Ascending aorta (tissue), 2 donors: ENCODE results near the gene WBP1L. TPM values are rescaled to one million over a fixed set of nuclear protein-coding genes. Genes with fewer than 3 reads are reported as not detected.

ENCODE experiments used
- DNase-seq, 2 donors: peaks; one replicate each; pipeline ENCODE4 v3.0.0-alpha.2; 2019; ENCODE audit warnings: low spot score in 2 of 2
- H3K27ac ChIP-seq, 2 donors: fragments of 200-600 bp; sonication (generic); one replicate each; pipeline ENCODE4 v1.5.1; 2016 to 2017; ENCODE audit warnings: mild to moderate bottlenecking in 1 of 2
- H3K27me3 ChIP-seq: fragments of 200-600 bp; sonication (generic); one replicate; pipeline ENCODE4 v1.5.1; 2017
- H3K36me3 ChIP-seq, 2 donors: fragments of 200-600 bp; sonication (generic); one replicate each; pipeline ENCODE4 v1.5.1; 2016
- H3K4me1 ChIP-seq, 2 donors: fragments of 200-600 bp; sonication (generic); one replicate each; pipeline ENCODE4 v1.5.1; 2016 to 2017; ENCODE audit warnings: mild to moderate bottlenecking in 1 of 2
- H3K4me3 ChIP-seq, 2 donors: fragments of 200-600 bp; sonication (generic); one replicate each; pipeline ENCODE4 v1.5.1; 2016 to 2017; ENCODE audit warnings: mild to moderate bottlenecking in 1 of 2
- H3K9me3 ChIP-seq, 2 donors: fragments of 200-600 bp; sonication (generic); one replicate each; pipeline ENCODE4 v1.5.1; 2016
- intact Hi-C: fragments of 100-400 bp; cut with DNase I; formaldehyde crosslinking; loops from one replicate; pipeline ENCODE4 v1.15.1; 2023
- total RNA-seq: library from RNA; depleted of rRNA; stranded (reverse); fragments of >200 nt; gene quantifications from one replicate; pipeline ENCODE4 v1.1.0, GENCODE V29; 2016
- TF ChIP-seq, protein P1 (sequence below), 3 experiments: fragments of 200-600 bp in 2 of 3; fragments of 450-650 bp in 1 of 3; sonication (generic) in 2 of 3; IDR thresholded peaks; one replicate each; pipeline ENCODE4 v1.5.1; 2016 to 2019; ENCODE audit warnings: antibody characterized with exemption in 3 of 3, mild to moderate bottlenecking in 1 of 3, moderate library complexity in 1 of 3

Gene WBP1L
- total RNA-seq, 1 donor from 2014 or later = 107 TPM

DNA sequence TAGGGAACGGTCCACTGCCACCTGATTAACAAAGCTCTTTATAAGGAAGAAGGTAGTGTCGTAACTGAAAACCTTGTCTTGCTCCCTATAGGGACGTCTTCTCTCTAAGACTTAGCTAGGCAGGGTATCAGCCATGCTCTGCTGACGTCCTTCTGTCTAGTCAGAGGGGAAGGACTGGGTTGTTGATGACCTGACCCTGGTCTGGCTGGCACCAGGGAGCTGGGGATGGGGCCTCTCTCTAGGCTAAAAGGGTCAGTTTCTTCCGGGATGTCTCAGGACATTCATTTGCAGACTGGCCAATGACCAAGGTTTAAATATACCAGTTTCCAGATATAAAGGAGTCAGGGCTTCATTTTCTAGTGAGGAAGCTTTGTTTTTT lies 83.8 kb downstream of the WBP1L start:
- TF ChIP-seq, protein P1, sequence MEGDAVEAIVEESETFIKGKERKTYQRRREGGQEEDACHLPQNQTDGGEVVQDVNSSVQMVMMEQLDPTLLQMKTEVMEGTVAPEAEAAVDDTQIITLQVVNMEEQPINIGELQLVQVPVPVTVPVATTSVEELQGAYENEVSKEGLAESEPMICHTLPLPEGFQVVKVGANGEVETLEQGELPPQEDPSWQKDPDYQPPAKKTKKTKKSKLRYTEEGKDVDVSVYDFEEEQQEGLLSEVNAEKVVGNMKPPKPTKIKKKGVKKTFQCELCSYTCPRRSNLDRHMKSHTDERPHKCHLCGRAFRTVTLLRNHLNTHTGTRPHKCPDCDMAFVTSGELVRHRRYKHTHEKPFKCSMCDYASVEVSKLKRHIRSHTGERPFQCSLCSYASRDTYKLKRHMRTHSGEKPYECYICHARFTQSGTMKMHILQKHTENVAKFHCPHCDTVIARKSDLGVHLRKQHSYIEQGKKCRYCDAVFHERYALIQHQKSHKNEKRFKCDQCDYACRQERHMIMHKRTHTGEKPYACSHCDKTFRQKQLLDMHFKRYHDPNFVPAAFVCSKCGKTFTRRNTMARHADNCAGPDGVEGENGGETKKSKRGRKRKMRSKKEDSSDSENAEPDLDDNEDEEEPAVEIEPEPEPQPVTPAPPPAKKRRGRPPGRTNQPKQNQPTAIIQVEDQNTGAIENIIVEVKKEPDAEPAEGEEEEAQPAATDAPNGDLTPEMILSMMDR (IDR thresholded peaks at IDR 0.05) = no peak
- intact Hi-C loops = no loop called here
- Histone ChIP-seq H3K9me3 (no peaks in the 10 kb centered on the region), H3K4me1 (no peaks in the 10 kb centered on the region), H3K36me3 (peaks cover 0 to 12% of the 10 kb centered on the region in 2 donors), H3K4me3 (no peak overlapping the region), H3K27me3 (no peaks in the 10 kb centered on the region), H3K27ac (no peak overlapping the region)
- no peak for DNase-seq

- Histone ChIP-seq H3K27ac (no peak overlapping the region), H3K4me3 (no peak overlapping the region), H3K4me1 (peaks cover 0 to 4% of the 10 kb centered on the region in 2 donors), H3K27me3 (no peaks in the 10 kb centered on the region), H3K9me3 (no peaks in the 10 kb centered on the region), H3K36me3 (peaks cover 0 to 12% of the 10 kb centered on the region in 2 donors)
- intact Hi-C loops = loop anchor here (10.0 kb wide), 1 partner anchor 503 kb away; no protein-coding TSS in a partner anchor
- DNase-seq = no peak
- TF ChIP-seq, protein P1 (IDR thresholded peaks at IDR 0.05) = no peak
These were observed 87.7 kb downstream of the WBP1L start for GRCh38 chr10:102831322-102832071.

DNA sequence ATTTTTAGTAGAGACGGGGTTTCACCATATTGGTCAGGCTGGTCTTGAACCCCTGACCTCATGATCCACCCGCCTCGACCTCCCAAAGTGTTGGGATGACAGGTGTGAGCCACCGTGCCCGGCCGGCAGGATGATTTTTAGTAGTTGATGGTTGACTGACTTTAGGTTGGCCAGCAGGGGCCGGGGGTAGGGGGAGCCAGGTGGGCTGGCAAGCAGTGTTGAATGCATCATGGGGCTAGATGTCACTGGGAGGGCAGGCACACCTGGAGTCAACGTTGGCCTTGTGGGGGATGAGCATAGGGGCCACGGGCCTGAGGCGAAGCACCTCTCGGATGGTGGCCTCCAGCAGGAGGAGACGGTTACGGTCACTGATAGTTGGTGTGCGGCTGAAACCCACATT lies 88.5 kb downstream of the WBP1L start:
- Histone ChIP-seq H3K4me3 (no peak overlapping the region), H3K9me3 (no peaks in the 10 kb centered on the region), H3K4me1 (peaks cover 0 to 4% of the 10 kb centered on the region in 2 donors), H3K27ac (no peak overlapping the region), H3K36me3 (peaks cover 0 to 12% of the 10 kb centered on the region in 2 donors), H3K27me3 (no peaks in the 10 kb centered on the region)
- TF ChIP-seq, protein P1 (IDR thresholded peaks at IDR 0.05) = no peak
- no peak for DNase-seq
- intact Hi-C loops = loop anchor here (10.0 kb wide), 1 partner anchor 503 kb away; no protein-coding TSS in a partner anchor

DNA sequence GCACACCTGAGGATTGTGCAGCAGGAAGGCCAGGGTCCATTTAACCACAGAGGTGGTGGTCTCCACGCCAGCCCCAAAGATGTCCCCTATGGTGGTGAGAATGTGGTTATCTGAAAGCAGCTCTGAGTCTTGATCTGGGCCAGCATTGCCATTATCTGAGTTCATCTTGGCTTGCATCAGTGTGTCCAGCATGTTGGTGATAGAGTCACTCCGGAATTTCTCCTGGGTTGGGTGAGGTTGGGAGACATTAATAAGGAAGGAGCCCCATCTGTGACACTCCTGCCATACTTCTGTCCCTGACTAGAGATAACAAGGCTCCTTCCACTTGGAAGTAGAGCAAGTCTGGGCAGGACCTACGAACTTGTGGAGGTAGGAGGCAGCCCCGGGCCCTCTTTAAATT lies 89.2 kb downstream of the WBP1L start:
- Histone ChIP-seq H3K36me3 (peaks cover 0 to 11% of the 10 kb centered on the region in 2 donors), H3K4me3 (no peak overlapping the region), H3K27ac (no peak overlapping the region), H3K9me3 (no peaks in the 10 kb centered on the region), H3K4me1 (peaks cover 0 to 4% of the 10 kb centered on the region in 2 donors), H3K27me3 (no peaks in the 10 kb centered on the region)
- TF ChIP-seq, protein P1 (IDR thresholded peaks at IDR 0.05) = no peak
- intact Hi-C loops = loop anchor here (10.0 kb wide), 1 partner anchor 502 kb away; no protein-coding TSS in a partner anchor
- DNase-seq = no peak

GRCh38 chr10:102834143-102834542 lies 90.4 kb downstream of the WBP1L start:
- Histone ChIP-seq H3K4me1 (peaks cover 0 to 4% of the 10 kb centered on the region in 2 donors), H3K9me3 (peaks cover 0 to 5% of the 10 kb centered on the region in 2 donors), H3K27me3 (no peaks in the 10 kb centered on the region), H3K27ac (no peak overlapping the region), H3K4me3 (no peak overlapping the region), H3K36me3 (peaks cover 0 to 5% of the 10 kb centered on the region in 2 donors)
- intact Hi-C loops = loop anchor here (10.0 kb wide), 1 partner anchor 501 kb away; no protein-coding TSS in a partner anchor
- DNase-seq = no peak
- TF ChIP-seq, protein P1 (IDR thresholded peaks at IDR 0.05) = no peak
